T-helper 1 cell treated with Interleukin-12 subunit alpha and Interleukin-12 subunit beta and Interleukin-4 antibody, amounts not matched to agents 30 μg/mL and 1 μg/mL, for 36 hours (primary cell): ENCODE data around the gene INPP4B.
"Not testable (repeated sequence)": the region's sequence is repeated elsewhere in the genome, so short reads cannot be mapped to it uniquely, and the experiment has no call there.

ENCODE experiments used
- H3K27ac Mint-ChIP-seq: one replicate; pipeline ENCODE4 v1.8.0; 2021; ENCODE audit warnings: mild to moderate bottlenecking, mixed read lengths
- H3K27me3 Mint-ChIP-seq: one replicate; pipeline ENCODE4 v1.8.0; 2021; ENCODE audit warnings: low read depth, mixed read lengths
- H3K36me3 Mint-ChIP-seq: one replicate; pipeline ENCODE4 v1.8.0; 2021; ENCODE audit warnings: low read depth, mixed read lengths
- H3K4me1 Mint-ChIP-seq: one replicate; pipeline ENCODE4 v1.8.0; 2021; ENCODE audit warnings: low read depth, mixed read lengths
- H3K4me3 Mint-ChIP-seq: one replicate; pipeline ENCODE4 v1.8.0; 2021; ENCODE audit warnings: mild to moderate bottlenecking, moderate library complexity, mixed read lengths
- H3K9me3 Mint-ChIP-seq: one replicate; pipeline ENCODE4 v1.8.0; 2021; ENCODE audit warnings: mixed read lengths

INPP4B gene

GRCh38 chr4:142812091-142812490 is 34.0 kb downstream of the INPP4B start:
- H3K36me3 Mint-ChIP-seq: no peaks in the 10 kb centered on the region
- no peaks in the 10 kb centered on the region for H3K27me3 Mint-ChIP-seq
- no peaks in the 10 kb centered on the region for H3K9me3 Mint-ChIP-seq
- H3K27ac Mint-ChIP-seq: no peak overlapping the region
- H3K4me1 Mint-ChIP-seq: peaks cover 5% of the 10 kb centered on the region
- no peak overlapping the region for H3K4me3 Mint-ChIP-seq

- Mint-ChIP-seq H3K36me3 (no peaks in the 10 kb centered on the region), H3K27ac (no peak overlapping the region)
These were observed 35.1 kb downstream of the INPP4B start for GRCh38 chr4:142811034-142811433.

DNA sequence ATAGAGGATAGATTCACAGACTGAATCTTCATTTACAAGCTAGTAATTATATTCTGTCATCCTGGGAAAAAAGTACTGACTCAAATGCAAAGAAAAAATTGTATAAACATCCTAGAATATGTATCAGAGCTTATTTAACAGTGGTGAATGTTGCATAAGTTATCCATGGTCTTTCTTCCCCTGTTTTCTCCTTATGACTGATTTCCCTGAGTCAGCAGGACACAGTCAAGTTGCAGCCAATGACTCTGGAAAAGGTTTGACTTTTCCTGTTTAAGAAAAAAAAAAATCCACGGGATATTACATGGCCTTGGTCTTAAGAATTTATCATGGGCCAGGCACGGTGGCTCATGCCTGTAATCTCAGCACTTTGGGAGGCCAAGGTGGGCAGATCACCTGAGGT is 36.5 kb downstream of the INPP4B start:
- H3K4me1 Mint-ChIP-seq: no peaks in the 10 kb centered on the region
- no peak overlapping the region for H3K27ac Mint-ChIP-seq
- no peaks in the 10 kb centered on the region for H3K36me3 Mint-ChIP-seq

More at GRCh38 chr4:142811034-142811433, 35.1 kb downstream of the INPP4B start:
- no peak overlapping the region for H3K4me3 Mint-ChIP-seq
- peaks cover 5% of the 10 kb centered on the region for H3K4me1 Mint-ChIP-seq
- H3K9me3 Mint-ChIP-seq: no peaks in the 10 kb centered on the region
- no peaks in the 10 kb centered on the region for H3K27me3 Mint-ChIP-seq

GRCh38 chr4:142803879-142804278 is 42.2 kb downstream of the INPP4B start:
- not testable (repeated sequence) for H3K4me3 Mint-ChIP-seq, H3K27me3 Mint-ChIP-seq, H3K9me3 Mint-ChIP-seq, H3K36me3 Mint-ChIP-seq, H3K27ac Mint-ChIP-seq
- peaks cover 12% of the 10 kb centered on the region for H3K4me1 Mint-ChIP-seq

More for the DNA sequence above, 36.5 kb downstream of the INPP4B start:
- H3K9me3 Mint-ChIP-seq: no peaks in the 10 kb centered on the region
- no peak overlapping the region for H3K4me3 Mint-ChIP-seq
- no peaks in the 10 kb centered on the region for H3K27me3 Mint-ChIP-seq

- no peak overlapping the region for H3K4me3 Mint-ChIP-seq
- H3K4me1 Mint-ChIP-seq: peaks cover 12% of the 10 kb centered on the region
- H3K27ac Mint-ChIP-seq: no peak overlapping the region
- H3K36me3 Mint-ChIP-seq: no peaks in the 10 kb centered on the region
- peaks cover 3% of the 10 kb centered on the region for H3K9me3 Mint-ChIP-seq
- no peaks in the 10 kb centered on the region for H3K27me3 Mint-ChIP-seq
These were observed 44.1 kb downstream of the INPP4B start for GRCh38 chr4:142801966-142802365.

- Mint-ChIP-seq H3K36me3 (no peaks in the 10 kb centered on the region), H3K27ac (no peak overlapping the region), H3K27me3 (no peaks in the 10 kb centered on the region), H3K9me3 (no peaks in the 10 kb centered on the region), H3K4me3 (no peak overlapping the region), H3K4me1 (no peaks in the 10 kb centered on the region)
These were observed 65.0 kb downstream of the INPP4B start for GRCh38 chr4:142781114-142781513.

DNA sequence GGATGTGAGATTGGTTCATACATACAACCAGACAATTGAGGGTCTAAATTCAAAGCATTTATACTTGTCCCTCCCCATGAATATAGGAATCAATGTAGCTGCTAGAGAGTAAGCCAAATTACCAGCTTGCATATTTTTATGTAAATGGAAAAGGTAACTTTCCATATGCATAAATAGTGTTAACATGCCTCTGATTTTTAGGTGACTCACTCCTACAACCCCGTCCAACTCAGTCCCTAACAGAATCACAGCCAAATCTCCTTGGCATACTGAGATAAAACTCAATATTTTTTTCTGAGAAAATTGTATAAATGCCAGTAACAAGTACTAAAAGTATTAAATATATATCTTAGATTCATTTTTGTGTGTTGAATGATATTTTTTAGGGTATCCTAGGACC is 67.2 kb downstream of the INPP4B start:
- no peaks in the 10 kb centered on the region for H3K4me1 Mint-ChIP-seq
- H3K27ac Mint-ChIP-seq: no peak overlapping the region
- H3K36me3 Mint-ChIP-seq: no peaks in the 10 kb centered on the region
- H3K4me3 Mint-ChIP-seq: no peak overlapping the region
- H3K9me3 Mint-ChIP-seq: no peaks in the 10 kb centered on the region
- no peaks in the 10 kb centered on the region for H3K27me3 Mint-ChIP-seq

DNA sequence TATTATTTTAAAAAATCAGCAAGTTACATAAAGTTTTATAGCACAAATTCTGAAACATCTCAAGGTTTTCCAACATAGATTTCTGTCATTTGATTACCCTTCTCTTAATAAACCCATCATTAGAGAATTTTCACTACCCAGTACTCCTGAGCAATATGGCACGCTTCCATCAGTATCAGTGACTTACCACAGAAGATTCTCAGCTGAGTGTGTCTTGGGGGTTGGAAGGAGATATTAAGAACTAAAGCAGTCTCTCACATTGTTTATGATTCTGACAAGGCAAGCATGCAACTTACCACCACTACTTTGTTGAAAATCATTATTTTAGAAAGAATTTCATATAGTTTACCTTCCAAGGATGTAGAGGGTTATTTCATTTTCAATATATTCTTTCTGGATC is 67.7 kb downstream of the INPP4B start:
- Mint-ChIP-seq H3K27me3 (no peaks in the 10 kb centered on the region), H3K9me3 (no peaks in the 10 kb centered on the region), H3K4me3 (no peak overlapping the region), H3K27ac (no peak overlapping the region), H3K36me3 (no peaks in the 10 kb centered on the region), H3K4me1 (no peaks in the 10 kb centered on the region)

DNA sequence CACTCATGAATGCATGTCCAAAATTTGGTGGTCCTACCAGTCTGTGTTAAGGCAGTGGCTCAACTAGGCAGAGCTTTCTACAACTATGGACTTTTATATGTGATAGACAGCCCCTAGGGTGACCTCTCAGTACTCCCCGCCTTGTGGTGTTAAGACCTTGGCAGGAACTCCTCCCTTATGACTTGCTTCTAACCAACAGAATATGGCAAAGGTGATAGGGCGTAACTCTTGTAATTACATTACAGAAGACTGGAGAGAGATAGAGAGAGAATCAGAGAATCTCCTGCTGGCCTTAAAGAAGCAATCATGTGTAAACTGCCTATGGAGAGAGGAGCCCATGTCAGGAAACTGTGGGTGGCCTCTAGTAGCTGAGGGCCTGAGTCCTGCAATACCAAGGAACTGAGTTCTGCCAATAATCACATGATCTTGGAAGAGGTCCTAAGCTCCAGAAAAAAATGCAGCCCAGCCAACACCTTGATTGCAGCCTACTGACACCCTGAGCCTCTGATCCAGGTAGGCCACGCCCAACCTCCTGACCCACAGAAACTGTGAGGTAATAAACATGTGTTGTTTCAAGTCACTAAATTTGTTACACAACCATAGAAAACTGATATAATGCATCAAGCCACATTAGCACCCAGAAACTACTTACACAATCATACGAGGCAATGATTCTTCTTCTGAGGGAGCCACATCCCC is 68.9 kb downstream of the INPP4B start:
- no peaks in the 10 kb centered on the region for H3K9me3 Mint-ChIP-seq
- H3K27ac Mint-ChIP-seq: no peak overlapping the region
- no peaks in the 10 kb centered on the region for H3K27me3 Mint-ChIP-seq
- H3K4me3 Mint-ChIP-seq: no peak overlapping the region
- no peaks in the 10 kb centered on the region for H3K36me3 Mint-ChIP-seq
- H3K4me1 Mint-ChIP-seq: no peaks in the 10 kb centered on the region

GRCh38 chr4:142776026-142776425 is 70.1 kb downstream of the INPP4B start:
- no peak overlapping the region for H3K4me3 Mint-ChIP-seq
- H3K27ac Mint-ChIP-seq: no peak overlapping the region
- no peaks in the 10 kb centered on the region for H3K36me3 Mint-ChIP-seq
- H3K27me3 Mint-ChIP-seq: no peaks in the 10 kb centered on the region
- H3K9me3 Mint-ChIP-seq: no peaks in the 10 kb centered on the region
- H3K4me1 Mint-ChIP-seq: no peaks in the 10 kb centered on the region

DNA sequence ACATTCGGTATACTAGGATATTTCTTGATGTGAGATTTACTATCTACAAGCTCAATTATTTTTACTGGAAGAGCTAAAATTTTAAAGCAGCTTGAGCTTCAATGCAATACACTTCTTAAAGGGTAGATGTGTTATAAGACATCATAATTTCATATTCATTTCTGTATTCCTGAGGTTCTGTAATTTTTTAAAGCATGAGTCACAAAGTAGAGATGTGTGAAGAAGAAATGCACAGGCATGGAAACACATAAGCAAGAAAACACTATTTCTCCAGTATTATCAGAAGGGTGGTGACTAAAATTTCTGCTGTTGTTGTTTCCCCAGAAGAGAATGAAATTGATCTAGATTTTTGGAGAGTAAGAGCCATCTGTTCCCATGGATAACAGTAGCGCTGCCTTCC is 72.6 kb downstream of the INPP4B start:
- Mint-ChIP-seq H3K27ac (no peak overlapping the region), H3K9me3 (no peaks in the 10 kb centered on the region), H3K27me3 (no peaks in the 10 kb centered on the region), H3K4me1 (no peaks in the 10 kb centered on the region), H3K4me3 (no peak overlapping the region), H3K36me3 (no peaks in the 10 kb centered on the region)

DNA sequence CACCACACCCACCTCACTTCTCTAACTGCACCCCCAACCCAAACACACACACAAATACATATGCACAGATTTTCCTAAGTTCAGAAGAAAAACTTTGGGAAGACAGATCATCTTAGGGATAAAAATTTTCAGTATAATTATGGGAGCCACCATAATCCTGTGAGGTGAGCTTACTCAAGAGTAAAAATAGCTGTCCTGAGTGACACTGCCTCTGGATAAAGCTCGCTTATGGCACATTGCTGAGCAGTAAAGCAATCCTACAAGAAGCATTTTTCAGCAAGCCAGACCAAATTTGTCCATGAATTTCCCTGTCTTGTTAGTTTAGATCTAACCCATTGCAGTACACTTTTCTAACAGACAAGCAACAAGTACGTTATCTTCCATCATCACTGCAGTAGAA is 83.8 kb downstream of the INPP4B start:
- Mint-ChIP-seq H3K27me3 (no peaks in the 10 kb centered on the region), H3K9me3 (no peaks in the 10 kb centered on the region), H3K27ac (no peak overlapping the region)

GRCh38 chr4:142752202-142752786 is 93.8 kb downstream of the INPP4B start:
- no peaks in the 10 kb centered on the region for H3K36me3 Mint-ChIP-seq
- H3K4me1 Mint-ChIP-seq: no peaks in the 10 kb centered on the region
- H3K9me3 Mint-ChIP-seq: no peaks in the 10 kb centered on the region
- no peak overlapping the region for H3K27ac Mint-ChIP-seq
- no peak overlapping the region for H3K4me3 Mint-ChIP-seq
- no peaks in the 10 kb centered on the region for H3K27me3 Mint-ChIP-seq

More for the DNA sequence above, 83.8 kb downstream of the INPP4B start:
- Mint-ChIP-seq H3K36me3 (no peaks in the 10 kb centered on the region), H3K4me1 (no peaks in the 10 kb centered on the region), H3K4me3 (no peak overlapping the region)

- H3K27me3 Mint-ChIP-seq: no peaks in the 10 kb centered on the region
- H3K4me3 Mint-ChIP-seq: no peak overlapping the region
- H3K4me1 Mint-ChIP-seq: no peaks in the 10 kb centered on the region
- H3K9me3 Mint-ChIP-seq: peaks cover 11% of the 10 kb centered on the region
- H3K36me3 Mint-ChIP-seq: peaks cover 2% of the 10 kb centered on the region
- no peak overlapping the region for H3K27ac Mint-ChIP-seq
These were observed 102.8 kb downstream of the INPP4B start for GRCh38 chr4:142743121-142743825.

- Mint-ChIP-seq H3K27ac (no peak overlapping the region), H3K27me3 (no peaks in the 10 kb centered on the region), H3K4me1 (no peaks in the 10 kb centered on the region), H3K4me3 (no peak overlapping the region), H3K36me3 (peaks cover 2% of the 10 kb centered on the region), H3K9me3 (peaks cover 11% of the 10 kb centered on the region)
These were observed 104.1 kb downstream of the INPP4B start for GRCh38 chr4:142741995-142742394.
